SK-N-SH (cell line): ENCODE data around the gene PCED1A. TPM values are rescaled to one million over a fixed set of nuclear protein-coding genes. Genes with fewer than 3 reads are reported as not detected.

Source experiments
- CTCF ChIA-PET: fragments of 300-600, 350-600 bp; formaldehyde crosslinking; extraction: SDS; loops from one replicate; lab custom pipeline; 2021; lab: Yijun Ruan, JAX
- POLR2A ChIA-PET: fragments of 350-600 bp; sonication (Branson Sonifier 250); formaldehyde crosslinking; extraction: SDS; loops from one replicate; lab custom pipeline; 2020; ENCODE audit warnings: antibody characterized with exemption, inconsistent platforms; lab: Yijun Ruan, JAX
- DNase-seq: peaks from one replicate; pipeline ENCODE4 v3.0.0; 2012
- H2AFZ ChIP-seq: fragments of 200-600 bp; sonication (generic); 2 replicates; pipeline ENCODE4 v1.8.1; 2016; ENCODE audit warnings: antibody characterized with exemption, mild to moderate bottlenecking, low read depth
- H3F3A ChIP-seq: fragments of 200-600 bp; sonication (generic); replicated peaks from 2 replicates; pipeline ENCODE3; 2016; ENCODE audit warnings: antibody characterized with exemption, mild to moderate bottlenecking; ENCODE audit not compliant: insufficient read depth
- H3K27ac ChIP-seq, 2 experiments: fragments of 200-500 bp in 1 of 2; fragments of 200-600 bp in 1 of 2; sonication (Bioruptor generic) in 1 of 2; sonication (generic), shearing (Covaris generic) in 1 of 2; 2 replicates each; pipeline versions ENCODE4 v1.5.1 to v1.6.1; 2014 to 2016; ENCODE audit warnings: low read depth in 2 of 2, inconsistent platforms in 1 of 2, low read length in 1 of 2, mild to moderate bottlenecking in 1 of 2, mixed read lengths in 1 of 2
- H3K27me3 ChIP-seq: fragments of 200-600 bp; sonication (generic), shearing (Covaris generic); 2 replicates; pipeline ENCODE4 v1.6.1; 2016; ENCODE audit warnings: mixed run types; ENCODE audit not compliant: insufficient read depth
- H3K36me3 ChIP-seq, 2 experiments: fragments of 200-500 bp in 1 of 2; fragments of 200-600 bp in 1 of 2; sonication (Bioruptor generic) in 1 of 2; sonication (generic) in 1 of 2; replicated peaks in 1 of 2; 2 replicates each; pipeline versions ENCODE3 to v1.5.1; 2014 to 2016; ENCODE audit warnings: low read length in 1 of 2, mild to moderate bottlenecking in 1 of 2; ENCODE audit not compliant: insufficient read depth in 2 of 2, control insufficient read depth in 1 of 2
- H3K4me1 ChIP-seq, 2 experiments: fragments of 200-500 bp in 1 of 2; fragments of 200-600 bp in 1 of 2; sonication (Bioruptor generic) in 1 of 2; sonication (generic), shearing (Covaris generic) in 1 of 2; 2 replicates each; pipeline versions ENCODE4 v1.5.1 to v1.6.1; 2014 to 2016; ENCODE audit warnings: low read depth in 1 of 2, low read length in 1 of 2, mixed run types in 1 of 2; ENCODE audit not compliant: insufficient read depth in 2 of 2, control insufficient read depth in 1 of 2
- H3K4me2 ChIP-seq: fragments of 200-600 bp; sonication (generic), shearing (Covaris generic); 2 replicates; pipeline ENCODE4 v1.6.1; 2017; ENCODE audit warnings: mixed run types
- H3K4me3 ChIP-seq, 2 experiments: fragments of 200-500 bp in 1 of 2; fragments of 200-600 bp in 1 of 2; sonication (Bioruptor generic) in 1 of 2; sonication (generic), shearing (Covaris generic) in 1 of 2; 2 replicates each; pipeline versions ENCODE4 v1.5.1 to v1.8.1; 2014 to 2016; ENCODE audit warnings: low read depth in 2 of 2, inconsistent platforms in 1 of 2, low read length in 1 of 2, mild to moderate bottlenecking in 1 of 2, mixed read lengths in 1 of 2, moderate library complexity in 1 of 2
- H3K79me2 ChIP-seq: fragments of 200-600 bp; sonication (generic); 2 replicates; pipeline ENCODE4 v1.8.1; 2017; ENCODE audit warnings: mild to moderate bottlenecking; ENCODE audit not compliant: insufficient read depth
- H3K9ac ChIP-seq: fragments of 200-600 bp; sonication (generic); 2 replicates; pipeline ENCODE4 v1.6.1; 2017; ENCODE audit warnings: mixed run types
- H3K9me2 ChIP-seq: fragments of 200-600 bp; sonication (generic); 2 replicates; pipeline ENCODE4 v1.6.1; 2017; ENCODE audit warnings: mixed run types
- H3K9me3 ChIP-seq: fragments of 200-600 bp; sonication (generic); 2 replicates; pipeline ENCODE4 v1.6.1; 2017; ENCODE audit warnings: mixed run types, mild to moderate bottlenecking, moderate library complexity
- H4K20me1 ChIP-seq: fragments of 200-600 bp; sonication (generic); 2 replicates; pipeline ENCODE4 v1.6.1; 2017; ENCODE audit warnings: mild to moderate bottlenecking, mixed run types; ENCODE audit not compliant: insufficient read depth
- ELF1 ChIP-seq: IDR thresholded peaks from 2 replicates; pipeline ENCODE4 v1.4.0; 2012
- EP300 ChIP-seq, 2 experiments: IDR thresholded peaks; 2 replicates each; pipeline versions ENCODE4 v1.4.0 to v1.6.1; 2012; ENCODE audit warnings: borderline replicate concordance in 1 of 2, low read depth in 1 of 2, low read length in 1 of 2
- MXI1 ChIP-seq: IDR thresholded peaks from 2 replicates; pipeline ENCODE4 v1.6.1; 2012; ENCODE audit warnings: mild to moderate bottlenecking, low read depth, low read length, improper control_type of control experiment
- PBX3 ChIP-seq: IDR thresholded peaks from 2 replicates; pipeline ENCODE4; 2012
- RAD21 ChIP-seq: IDR thresholded peaks from 2 replicates; pipeline ENCODE4 v1.6.1; 2012; ENCODE audit warnings: mild to moderate bottlenecking, low read length
- SMC3 ChIP-seq: IDR thresholded peaks from 2 replicates; pipeline ENCODE4 v1.6.1; 2012; ENCODE audit warnings: low read depth, low read length, improper control_type of control experiment
- TAF1 ChIP-seq: IDR thresholded peaks from 2 replicates; pipeline ENCODE4 v1.6.1; 2012; ENCODE audit warnings: low read depth, mild to moderate bottlenecking, low read length, moderate library complexity, borderline replicate concordance
- WGBS: methylation state at CpG from one replicate; pipeline ENCODE4 v1.1.6; 2017; ENCODE audit warnings: low lambda C conversion rate; 5-methylcytosine and 5-hydroxymethylcytosine counted together
- polyA plus RNA-seq, 3 experiments: library from polyadenylated mRNA; depleted of rRNA; stranded (reverse); fragments of >200 nt; gene quantifications; 2 replicates each; pipeline ENCODE4 v1.2.3, GENCODE V29; 2012
- TF ChIP-seq, protein P1 (sequence below): fragments of 200-600 bp; sonication (generic); IDR thresholded peaks from 2 replicates; pipeline ENCODE4 v1.6.1; 2017; ENCODE audit warnings: antibody characterized with exemption, mild to moderate bottlenecking, moderate library complexity
- TF ChIP-seq, protein P2 (sequence below): IDR thresholded peaks from 2 replicates; pipeline ENCODE4 v1.4.0; 2012; ENCODE audit warnings: low read depth

PCED1A gene
- polyA plus RNA-seq, 1 of the 3 experiments (the other 2 are of a cell fraction): 65.2 TPM

- TF ChIP-seq SMC3 (no peak), MXI1 (peak; percentile 52; the same call in 1 of the 2 replicates), RAD21 (no peak), ELF1 (peak; percentile 49; the same call in 1 of the 2 replicates), PBX3 (no peak)
- TF ChIP-seq, protein P1, sequence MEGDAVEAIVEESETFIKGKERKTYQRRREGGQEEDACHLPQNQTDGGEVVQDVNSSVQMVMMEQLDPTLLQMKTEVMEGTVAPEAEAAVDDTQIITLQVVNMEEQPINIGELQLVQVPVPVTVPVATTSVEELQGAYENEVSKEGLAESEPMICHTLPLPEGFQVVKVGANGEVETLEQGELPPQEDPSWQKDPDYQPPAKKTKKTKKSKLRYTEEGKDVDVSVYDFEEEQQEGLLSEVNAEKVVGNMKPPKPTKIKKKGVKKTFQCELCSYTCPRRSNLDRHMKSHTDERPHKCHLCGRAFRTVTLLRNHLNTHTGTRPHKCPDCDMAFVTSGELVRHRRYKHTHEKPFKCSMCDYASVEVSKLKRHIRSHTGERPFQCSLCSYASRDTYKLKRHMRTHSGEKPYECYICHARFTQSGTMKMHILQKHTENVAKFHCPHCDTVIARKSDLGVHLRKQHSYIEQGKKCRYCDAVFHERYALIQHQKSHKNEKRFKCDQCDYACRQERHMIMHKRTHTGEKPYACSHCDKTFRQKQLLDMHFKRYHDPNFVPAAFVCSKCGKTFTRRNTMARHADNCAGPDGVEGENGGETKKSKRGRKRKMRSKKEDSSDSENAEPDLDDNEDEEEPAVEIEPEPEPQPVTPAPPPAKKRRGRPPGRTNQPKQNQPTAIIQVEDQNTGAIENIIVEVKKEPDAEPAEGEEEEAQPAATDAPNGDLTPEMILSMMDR: no peak
- TF ChIP-seq, protein P2, sequence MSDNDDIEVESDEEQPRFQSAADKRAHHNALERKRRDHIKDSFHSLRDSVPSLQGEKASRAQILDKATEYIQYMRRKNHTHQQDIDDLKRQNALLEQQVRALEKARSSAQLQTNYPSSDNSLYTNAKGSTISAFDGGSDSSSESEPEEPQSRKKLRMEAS: 0 out of 2 replicates have a peak, but pooled peaks have one; percentile 21
Observed at GRCh38 chr20:2840967-2841531, 594 bp upstream of the PCED1A start (continued).

DNA sequence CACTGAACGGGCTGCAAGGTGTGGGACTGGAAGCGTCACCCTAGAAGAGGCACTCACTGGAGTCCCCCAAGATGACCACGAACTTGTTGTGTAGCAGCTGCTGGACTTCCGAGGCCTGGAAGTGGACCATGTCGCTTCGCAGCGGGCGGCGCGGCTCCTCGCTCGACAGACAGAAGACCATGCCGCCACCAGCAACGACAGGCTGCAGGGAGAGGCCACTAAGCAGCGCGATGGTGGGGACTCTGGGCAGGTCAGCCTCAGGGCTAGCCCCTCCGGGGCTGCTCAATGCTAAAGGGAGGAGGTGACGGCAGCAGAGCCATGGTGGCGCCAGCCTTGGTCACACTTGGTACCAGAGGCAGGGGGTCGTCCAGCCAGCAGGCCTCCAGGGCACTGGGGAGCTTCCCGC is 720 bp downstream of the PCED1A start:
- Histone ChIP-seq H2AFZ (peak overlapping the region; percentile 100), H3K27ac (peak overlapping the region; percentile 68 to 80; a peak in 2 of 4 replicates), H3K4me3 (peak overlapping the region; percentile 89 to 93), H3K79me2 (peaks cover 39% of the 10 kb centered on the region; the same call in 1 of the 2 replicates), H3F3A (peaks cover 3% of the 10 kb centered on the region), H3K9me2 (no peaks in the 10 kb centered on the region), H3K4me1 (peaks cover 9 to 18% of the 10 kb centered on the region in 2 experiments; a peak in 3 of 4 replicates), H3K36me3 (peaks cover 7 to 23% of the 10 kb centered on the region in 2 experiments), H3K9ac (peak overlapping the region; percentile 88; the same call in 1 of the 2 replicates), H3K9me3 (no peaks in the 10 kb centered on the region), H4K20me1 (no peaks in the 10 kb centered on the region), H3K4me2 (peak overlapping the region; percentile 94), H3K27me3 (no peaks in the 10 kb centered on the region)
- no peak for DNase-seq
- ChIA-PET CTCF (interaction anchor here (0.9 to 3.8 kb wide), 3 partner anchors 12 to 33 kb away, joined by 3 to 12 read pairs (median 3); no protein-coding TSS in a partner anchor), POLR2A (interaction anchor here (1.5 kb wide), 1 partner anchor 40 kb away, joined by 4 read pairs; the partner anchor contains the start of gene CPXM1)
- WGBS: 88% methylated on average over 14 of the region's 21 CpGs
- TF ChIP-seq TAF1 (no peak), EP300 (IDR thresholded peaks at IDR 0.05; ENCODE audit: borderline replicate concordance in 1 of 2, low read depth in 1 of 2, low read length in 1 of 2) (no peak)
